GM23338 (cell line): ENCODE measurements around the gene UBASH3B. TPM values are rescaled to one million over a fixed set of nuclear protein-coding genes. Genes with fewer than 3 reads are reported as not detected.

Source experiments
- ATAC-seq: fragments of 200-7000 bp; cut with Tn5 transposase; 3 replicates; pipeline ENCODE4 v1.9.1; 2020
- DNase-seq: peaks from one replicate; pipeline ENCODE4 v3.0.0-alpha.2; 2015; ENCODE audit warnings: low spot score
- H2AFZ ChIP-seq: fragments of 200-600 bp; sonication (generic); 2 replicates; pipeline ENCODE4 v1.8.0; 2016; ENCODE audit warnings: antibody characterized with exemption, mild to moderate bottlenecking, moderate library complexity
- H3F3A ChIP-seq: fragments of 200-600 bp; sonication (generic); replicated peaks from 2 replicates; pipeline ENCODE4 v1.8.0; 2017; ENCODE audit warnings: antibody characterized with exemption, mixed run types, low read depth
- H3K27ac ChIP-seq: fragments of 200-600 bp; sonication (generic); 2 replicates; pipeline ENCODE4 v1.6.1; 2016; ENCODE audit warnings: low read depth
- H3K27me3 ChIP-seq: fragments of 200-600 bp; sonication (generic); 2 replicates; pipeline ENCODE4 v1.8.0; 2016; ENCODE audit warnings: mild to moderate bottlenecking, mixed run types, moderate library complexity; ENCODE audit not compliant: insufficient read depth
- H3K36me3 ChIP-seq: fragments of 200-600 bp; sonication (generic); 2 replicates; pipeline ENCODE4 v1.8.0; 2016; ENCODE audit warnings: mild to moderate bottlenecking; ENCODE audit not compliant: insufficient read depth
- H3K4me1 ChIP-seq: fragments of 200-600 bp; sonication (generic); 2 replicates; pipeline ENCODE4 v1.8.0; 2016; ENCODE audit warnings: mild to moderate bottlenecking, moderate library complexity; ENCODE audit not compliant: insufficient read depth
- H3K4me2 ChIP-seq: fragments of 200-600 bp; sonication (generic); 2 replicates; pipeline ENCODE4 v1.7.1; 2017; ENCODE audit warnings: mixed run types
- H3K4me3 ChIP-seq: fragments of 200-600 bp; sonication (generic); 2 replicates; pipeline ENCODE4 v1.6.1; 2016; ENCODE audit warnings: mixed run types
- H3K79me2 ChIP-seq: fragments of 200-600 bp; sonication (generic); replicated peaks from 2 replicates; pipeline ENCODE4 v1.8.0; 2017; ENCODE audit warnings: mild to moderate bottlenecking; ENCODE audit not compliant: insufficient read depth
- H3K9me2 ChIP-seq: fragments of 200-600 bp; sonication (generic); 2 replicates; pipeline ENCODE4 v1.8.0; 2017; ENCODE audit not compliant: insufficient read depth
- H4K20me1 ChIP-seq: fragments of 200-600 bp; sonication (generic); replicated peaks from 2 replicates; pipeline ENCODE4 v1.8.0; 2017; ENCODE audit warnings: mild to moderate bottlenecking; ENCODE audit not compliant: insufficient read depth
- H3K27ac Mint-ChIP-seq: 2 replicates; pipeline ENCODE4 v1.8.0; 2020; ENCODE audit warnings: inconsistent platforms, mild to moderate bottlenecking, moderate library complexity, mixed read lengths
- H3K27me3 Mint-ChIP-seq: 3 replicates; pipeline ENCODE4 v1.8.0; 2022; ENCODE audit warnings: low read depth, mild to moderate bottlenecking, moderate library complexity, mixed read lengths, inconsistent platforms; ENCODE audit not compliant: insufficient read depth, poor library complexity
- H3K36me3 Mint-ChIP-seq: 3 replicates; pipeline ENCODE4 v1.8.0; 2021; ENCODE audit warnings: low read depth, mild to moderate bottlenecking, inconsistent platforms, moderate library complexity, mixed read lengths
- H3K4me1 Mint-ChIP-seq: 3 replicates; pipeline ENCODE4 v1.8.0; 2020; ENCODE audit warnings: mild to moderate bottlenecking, inconsistent platforms, mixed read lengths
- H3K4me3 Mint-ChIP-seq: 3 replicates; pipeline ENCODE4 v1.8.0; 2021; ENCODE audit warnings: moderate library complexity, mild to moderate bottlenecking, inconsistent platforms, mixed read lengths
- H3K9me3 Mint-ChIP-seq: 3 replicates; pipeline ENCODE4 v1.8.0; 2020; ENCODE audit warnings: moderate library complexity, mild to moderate bottlenecking, inconsistent platforms, mixed read lengths
- CREB1 ChIP-seq: fragments of 250-450 bp; sonication (Bioruptor Pico); IDR thresholded peaks from 2 replicates; pipeline ENCODE4 v1.5.0; 2020; ENCODE audit warnings: low read depth, mild to moderate bottlenecking, moderate library complexity
- CTCF ChIP-seq, 2 experiments: fragments of 200-600 bp in 1 of 2; sonication (generic) in 1 of 2; conservative IDR thresholded peaks; 2 replicates each; pipeline versions ENCODE4 v1.5.1 to v1.6.1; 2016 to 2017; ENCODE audit warnings: antibody characterized with exemption in 2 of 2, low read depth in 2 of 2, mild to moderate bottlenecking in 2 of 2, moderate library complexity in 1 of 2
- EZH2 ChIP-seq: fragments of 200-600 bp; sonication (generic); IDR thresholded peaks from one replicate; pipeline ENCODE4 v1.8.0; 2017; ENCODE audit warnings: antibody characterized with exemption, mild to moderate bottlenecking, low read depth; ENCODE audit not compliant: unreplicated experiment
- EZH2phosphoT487 ChIP-seq: fragments of 200-600 bp; sonication (generic); IDR thresholded peaks from one replicate; pipeline ENCODE4 v1.8.1; 2018; ENCODE audit warnings: antibody characterized with exemption; ENCODE audit not compliant: unreplicated experiment
- JUNB ChIP-seq: IDR thresholded peaks from one replicate; pipeline ENCODE4 v1.6.1; 2016; ENCODE audit warnings: antibody characterized with exemption; ENCODE audit not compliant: unreplicated experiment
- NANOG ChIP-seq: IDR thresholded peaks from 2 replicates; pipeline ENCODE4 v1.6.1; 2016; ENCODE audit warnings: antibody characterized with exemption, borderline replicate concordance
- POLR2AphosphoS5 ChIP-seq: IDR thresholded peaks from 2 replicates; pipeline ENCODE4 v1.6.1; 2016; ENCODE audit warnings: antibody characterized with exemption, low read depth
- STAT1 ChIP-seq: IDR thresholded peaks from one replicate; pipeline ENCODE4 v1.6.1; 2016; ENCODE audit warnings: antibody characterized with exemption; ENCODE audit not compliant: unreplicated experiment
- ZNF114 ChIP-seq: fragments of 250-450 bp; sonication (Bioruptor Pico); IDR thresholded peaks from 2 replicates; pipeline ENCODE4 v1.5.0; 2020; ENCODE audit warnings: mild to moderate bottlenecking, moderate library complexity
- ZNF331 ChIP-seq: fragments of 250-450 bp; sonication (Bioruptor Pico); IDR thresholded peaks from 2 replicates; pipeline ENCODE4 v1.5.0; 2020; ENCODE audit warnings: low read depth, mild to moderate bottlenecking, moderate library complexity
- polyA plus RNA-seq: library from polyadenylated mRNA; unstranded; fragments of >200 nt; fragmentation: Nextera tagmentation; extraction: Ambion mirVana; gene quantifications from 2 replicates; pipeline ENCODE4 v1.2.1, GENCODE V29; 2016
- total RNA-seq: library from RNA; depleted of rRNA; stranded (reverse); fragments of >200 nt; shearing (Covaris generic); gene quantifications from 2 replicates; pipeline ENCODE4 v1.2.3, GENCODE V29; 2014
- TF ChIP-seq, protein P1 (sequence below): IDR thresholded peaks from one replicate; pipeline ENCODE4 v1.6.1; 2018; ENCODE audit warnings: antibody characterized with exemption; ENCODE audit not compliant: unreplicated experiment
- TF ChIP-seq, protein P2 (sequence below): fragments of 250-450 bp; sonication (Bioruptor Pico); IDR thresholded peaks from 2 replicates; pipeline ENCODE4 v1.5.0; 2020; ENCODE audit warnings: mild to moderate bottlenecking, moderate library complexity
- TF ChIP-seq, protein P3 (sequence below): IDR thresholded peaks from 2 replicates; pipeline ENCODE4 v1.6.1; 2016; ENCODE audit warnings: antibody characterized with exemption

The UBASH3B gene
- total and polyA plus RNA-seq, 2 experiments from 2014 or later = 2.1 to 12.0 TPM

DNA sequence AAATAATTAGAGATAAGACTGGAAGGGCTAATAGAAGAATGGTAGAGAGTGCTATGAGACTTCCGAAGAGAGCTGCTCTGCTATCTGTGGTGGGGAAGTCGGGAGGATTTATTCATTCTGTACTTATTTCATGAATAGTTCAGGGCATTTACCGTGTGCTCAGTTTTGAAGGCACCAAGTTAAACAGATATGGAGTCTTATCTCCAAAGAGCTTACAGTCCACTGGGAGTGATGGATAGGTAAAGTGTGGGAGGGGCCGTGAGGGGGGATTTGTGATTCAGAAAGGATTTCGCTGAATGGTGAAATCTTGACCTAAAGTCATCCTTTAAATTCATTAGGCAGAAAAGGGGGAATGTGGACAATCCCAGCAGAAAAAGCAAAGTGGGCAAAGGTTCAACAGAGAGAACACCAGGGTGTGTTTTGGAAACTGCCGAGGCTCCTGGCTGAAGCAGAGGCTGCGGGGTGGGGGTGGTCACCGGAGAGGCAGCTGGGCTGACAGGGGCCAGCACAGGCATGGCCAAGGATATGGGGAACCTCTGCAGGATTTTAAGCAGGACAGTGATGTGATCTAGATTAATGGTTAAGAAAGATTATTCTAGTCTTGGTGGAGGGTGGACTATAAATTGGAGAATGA lies 91.2 kb downstream of the UBASH3B start:
- H3K27me3 ChIP-seq = no peaks in the 10 kb centered on the region
- no peak for TF ChIP-seq NANOG
- TF ChIP-seq, protein P1, sequence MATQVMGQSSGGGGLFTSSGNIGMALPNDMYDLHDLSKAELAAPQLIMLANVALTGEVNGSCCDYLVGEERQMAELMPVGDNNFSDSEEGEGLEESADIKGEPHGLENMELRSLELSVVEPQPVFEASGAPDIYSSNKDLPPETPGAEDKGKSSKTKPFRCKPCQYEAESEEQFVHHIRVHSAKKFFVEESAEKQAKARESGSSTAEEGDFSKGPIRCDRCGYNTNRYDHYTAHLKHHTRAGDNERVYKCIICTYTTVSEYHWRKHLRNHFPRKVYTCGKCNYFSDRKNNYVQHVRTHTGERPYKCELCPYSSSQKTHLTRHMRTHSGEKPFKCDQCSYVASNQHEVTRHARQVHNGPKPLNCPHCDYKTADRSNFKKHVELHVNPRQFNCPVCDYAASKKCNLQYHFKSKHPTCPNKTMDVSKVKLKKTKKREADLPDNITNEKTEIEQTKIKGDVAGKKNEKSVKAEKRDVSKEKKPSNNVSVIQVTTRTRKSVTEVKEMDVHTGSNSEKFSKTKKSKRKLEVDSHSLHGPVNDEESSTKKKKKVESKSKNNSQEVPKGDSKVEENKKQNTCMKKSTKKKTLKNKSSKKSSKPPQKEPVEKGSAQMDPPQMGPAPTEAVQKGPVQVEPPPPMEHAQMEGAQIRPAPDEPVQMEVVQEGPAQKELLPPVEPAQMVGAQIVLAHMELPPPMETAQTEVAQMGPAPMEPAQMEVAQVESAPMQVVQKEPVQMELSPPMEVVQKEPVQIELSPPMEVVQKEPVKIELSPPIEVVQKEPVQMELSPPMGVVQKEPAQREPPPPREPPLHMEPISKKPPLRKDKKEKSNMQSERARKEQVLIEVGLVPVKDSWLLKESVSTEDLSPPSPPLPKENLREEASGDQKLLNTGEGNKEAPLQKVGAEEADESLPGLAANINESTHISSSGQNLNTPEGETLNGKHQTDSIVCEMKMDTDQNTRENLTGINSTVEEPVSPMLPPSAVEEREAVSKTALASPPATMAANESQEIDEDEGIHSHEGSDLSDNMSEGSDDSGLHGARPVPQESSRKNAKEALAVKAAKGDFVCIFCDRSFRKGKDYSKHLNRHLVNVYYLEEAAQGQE = no peak
- no peak for TF ChIP-seq ZNF331 (CRISPR knock-in tag)
- TF ChIP-seq ZNF114 (CRISPR knock-in tag) = no peak
- TF ChIP-seq, protein P2, sequence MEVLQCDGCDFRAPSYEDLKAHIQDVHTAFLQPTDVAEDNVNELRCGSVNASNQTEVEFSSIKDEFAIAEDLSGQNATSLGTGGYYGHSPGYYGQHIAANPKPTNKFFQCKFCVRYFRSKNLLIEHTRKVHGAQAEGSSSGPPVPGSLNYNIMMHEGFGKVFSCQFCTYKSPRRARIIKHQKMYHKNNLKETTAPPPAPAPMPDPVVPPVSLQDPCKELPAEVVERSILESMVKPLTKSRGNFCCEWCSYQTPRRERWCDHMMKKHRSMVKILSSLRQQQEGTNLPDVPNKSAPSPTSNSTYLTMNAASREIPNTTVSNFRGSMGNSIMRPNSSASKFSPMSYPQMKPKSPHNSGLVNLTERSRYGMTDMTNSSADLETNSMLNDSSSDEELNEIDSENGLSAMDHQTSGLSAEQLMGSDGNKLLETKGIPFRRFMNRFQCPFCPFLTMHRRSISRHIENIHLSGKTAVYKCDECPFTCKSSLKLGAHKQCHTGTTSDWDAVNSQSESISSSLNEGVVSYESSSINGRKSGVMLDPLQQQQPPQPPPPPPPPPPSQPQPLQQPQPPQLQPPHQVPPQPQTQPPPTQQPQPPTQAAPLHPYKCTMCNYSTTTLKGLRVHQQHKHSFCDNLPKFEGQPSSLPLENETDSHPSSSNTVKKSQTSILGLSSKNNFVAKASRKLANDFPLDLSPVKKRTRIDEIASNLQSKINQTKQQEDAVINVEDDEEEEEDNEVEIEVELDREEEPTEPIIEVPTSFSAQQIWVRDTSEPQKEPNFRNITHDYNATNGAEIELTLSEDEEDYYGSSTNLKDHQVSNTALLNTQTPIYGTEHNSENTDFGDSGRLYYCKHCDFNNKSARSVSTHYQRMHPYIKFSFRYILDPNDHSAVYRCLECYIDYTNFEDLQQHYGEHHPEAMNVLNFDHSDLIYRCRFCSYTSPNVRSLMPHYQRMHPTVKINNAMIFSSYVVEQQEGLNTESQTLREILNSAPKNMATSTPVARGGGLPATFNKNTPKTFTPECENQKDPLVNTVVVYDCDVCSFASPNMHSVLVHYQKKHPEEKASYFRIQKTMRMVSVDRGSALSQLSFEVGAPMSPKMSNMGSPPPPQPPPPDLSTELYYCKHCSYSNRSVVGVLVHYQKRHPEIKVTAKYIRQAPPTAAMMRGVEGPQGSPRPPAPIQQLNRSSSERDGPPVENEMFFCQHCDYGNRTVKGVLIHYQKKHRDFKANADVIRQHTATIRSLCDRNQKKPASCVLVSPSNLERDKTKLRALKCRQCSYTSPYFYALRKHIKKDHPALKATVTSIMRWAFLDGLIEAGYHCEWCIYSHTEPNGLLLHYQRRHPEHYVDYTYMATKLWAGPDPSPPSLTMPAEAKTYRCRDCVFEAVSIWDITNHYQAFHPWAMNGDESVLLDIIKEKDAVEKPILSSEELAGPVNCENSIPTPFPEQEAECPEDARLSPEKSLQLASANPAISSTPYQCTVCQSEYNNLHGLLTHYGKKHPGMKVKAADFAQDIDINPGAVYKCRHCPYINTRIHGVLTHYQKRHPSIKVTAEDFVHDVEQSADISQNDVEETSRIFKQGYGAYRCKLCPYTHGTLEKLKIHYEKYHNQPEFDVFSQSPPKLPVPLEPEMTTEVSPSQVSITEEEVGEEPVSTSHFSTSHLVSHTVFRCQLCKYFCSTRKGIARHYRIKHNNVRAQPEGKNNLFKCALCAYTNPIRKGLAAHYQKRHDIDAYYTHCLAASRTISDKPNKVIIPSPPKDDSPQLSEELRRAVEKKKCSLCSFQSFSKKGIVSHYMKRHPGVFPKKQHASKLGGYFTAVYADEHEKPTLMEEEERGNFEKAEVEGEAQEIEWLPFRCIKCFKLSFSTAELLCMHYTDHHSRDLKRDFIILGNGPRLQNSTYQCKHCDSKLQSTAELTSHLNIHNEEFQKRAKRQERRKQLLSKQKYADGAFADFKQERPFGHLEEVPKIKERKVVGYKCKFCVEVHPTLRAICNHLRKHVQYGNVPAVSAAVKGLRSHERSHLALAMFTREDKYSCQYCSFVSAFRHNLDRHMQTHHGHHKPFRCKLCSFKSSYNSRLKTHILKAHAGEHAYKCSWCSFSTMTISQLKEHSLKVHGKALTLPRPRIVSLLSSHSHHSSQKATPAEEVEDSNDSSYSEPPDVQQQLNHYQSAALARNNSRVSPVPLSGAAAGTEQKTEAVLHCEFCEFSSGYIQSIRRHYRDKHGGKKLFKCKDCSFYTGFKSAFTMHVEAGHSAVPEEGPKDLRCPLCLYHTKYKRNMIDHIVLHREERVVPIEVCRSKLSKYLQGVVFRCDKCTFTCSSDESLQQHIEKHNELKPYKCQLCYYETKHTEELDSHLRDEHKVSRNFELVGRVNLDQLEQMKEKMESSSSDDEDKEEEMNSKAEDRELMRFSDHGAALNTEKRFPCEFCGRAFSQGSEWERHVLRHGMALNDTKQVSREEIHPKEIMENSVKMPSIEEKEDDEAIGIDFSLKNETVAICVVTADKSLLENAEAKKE (CRISPR knock-in tag) = no peak
- TF ChIP-seq, protein P3, sequence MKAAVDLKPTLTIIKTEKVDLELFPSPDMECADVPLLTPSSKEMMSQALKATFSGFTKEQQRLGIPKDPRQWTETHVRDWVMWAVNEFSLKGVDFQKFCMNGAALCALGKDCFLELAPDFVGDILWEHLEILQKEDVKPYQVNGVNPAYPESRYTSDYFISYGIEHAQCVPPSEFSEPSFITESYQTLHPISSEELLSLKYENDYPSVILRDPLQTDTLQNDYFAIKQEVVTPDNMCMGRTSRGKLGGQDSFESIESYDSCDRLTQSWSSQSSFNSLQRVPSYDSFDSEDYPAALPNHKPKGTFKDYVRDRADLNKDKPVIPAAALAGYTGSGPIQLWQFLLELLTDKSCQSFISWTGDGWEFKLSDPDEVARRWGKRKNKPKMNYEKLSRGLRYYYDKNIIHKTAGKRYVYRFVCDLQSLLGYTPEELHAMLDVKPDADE = no peak
- TF ChIP-seq EZH2 = no peak
- no peak for TF ChIP-seq EZH2phosphoT487
- TF ChIP-seq STAT1 = no peak
- TF ChIP-seq POLR2AphosphoS5 = no peak
- no peak for TF ChIP-seq CTCF (conservative IDR thresholded peaks at IDR 0.05; ENCODE audit: low read depth in 2 of 2)
- no peak for TF ChIP-seq CREB1 (CRISPR knock-in tag)
- TF ChIP-seq JUNB = no peak
- no peaks in the 10 kb centered on the region for H4K20me1 ChIP-seq
- H3K27ac Mint-ChIP-seq = no peak overlapping the region
- no peak overlapping the region for H3K4me3 Mint-ChIP-seq
- DNase-seq (no peak), ATAC-seq (no peak)
- no peaks in the 10 kb centered on the region for H3K27me3 Mint-ChIP-seq
- H3K79me2 ChIP-seq = no peaks in the 10 kb centered on the region; the same call in 1 of the 2 replicates
- peaks cover 12% of the 10 kb centered on the region for H3K4me1 Mint-ChIP-seq
- no peaks in the 10 kb centered on the region for H3K36me3 ChIP-seq
- H3K4me3 ChIP-seq = no peak overlapping the region
- H3K27ac ChIP-seq = no peak overlapping the region
- no peak overlapping the region for H2AFZ ChIP-seq
- H3F3A ChIP-seq = no peaks in the 10 kb centered on the region
- H3K9me3 Mint-ChIP-seq = no peaks in the 10 kb centered on the region
- no peaks in the 10 kb centered on the region for H3K4me1 ChIP-seq
- no peak overlapping the region for H3K4me2 ChIP-seq
- no peaks in the 10 kb centered on the region for H3K9me2 ChIP-seq
- no peaks in the 10 kb centered on the region for H3K36me3 Mint-ChIP-seq
